NCI-H2196 treated with DMSO at 0.1 percent for 48 hours (cell line): ENCODE measurements around the gene PEAK3.

Experiments used
- DNase-seq: peaks from one replicate; lab custom pipeline; 2025; ENCODE audit not compliant: unreplicated experiment; lab: John Stamatoyannopoulos, UW

PEAK3 gene, protein sequence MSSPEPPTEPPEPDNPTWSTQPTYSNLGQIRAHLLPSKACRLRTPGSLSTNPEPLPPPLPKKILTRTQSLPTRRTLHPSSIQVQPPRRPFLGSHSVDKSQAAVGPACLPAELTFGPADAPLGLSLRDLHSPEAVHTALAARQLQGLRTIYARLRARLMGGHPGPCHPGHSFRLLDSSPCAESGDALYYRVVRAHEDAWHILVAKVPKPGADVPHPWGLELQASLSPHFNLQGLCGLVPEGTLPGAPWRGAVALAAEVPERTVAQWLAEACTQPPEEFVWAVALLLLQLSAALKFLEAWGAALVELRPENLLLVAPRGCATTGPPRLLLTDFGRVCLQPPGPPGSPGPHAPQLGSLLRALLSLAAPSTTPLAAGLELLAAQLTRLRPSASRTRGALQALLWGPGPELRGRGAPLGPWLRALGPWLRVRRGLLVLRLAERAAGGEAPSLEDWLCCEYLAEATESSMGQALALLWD

GRCh38 chr19:2282062-2282861 is at the start of gene PEAK3:
Gene PEAK3 (minus strand): TSS chr19:2282175. CDS start chr19:2280931, 1,244 bp downstream.
- DNase-seq, result no peak

- DNase-seq, result peak; percentile 29
Observed at GRCh38 chr19:2330632-2331284, 48.8 kb upstream of the PEAK3 start.

DNA sequence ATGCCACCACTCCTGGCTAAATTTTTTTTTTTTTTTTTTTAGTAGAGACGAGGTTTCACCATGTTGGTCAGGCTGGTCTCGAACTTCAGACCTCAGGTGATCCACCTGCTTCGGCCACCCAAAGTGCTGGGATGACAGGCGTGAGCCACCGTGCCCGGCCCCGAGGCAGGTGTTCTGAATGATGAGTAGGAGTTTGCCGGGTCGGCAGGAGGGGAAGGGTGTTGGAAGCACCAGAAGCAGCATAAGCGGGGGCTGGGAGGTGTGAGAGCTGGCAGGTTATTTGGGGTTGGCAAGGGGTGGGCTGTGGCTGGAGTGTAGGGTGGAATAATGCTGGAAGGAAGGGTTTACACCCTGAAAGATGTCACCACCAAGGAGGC is 48.3 kb upstream of the PEAK3 start:
- DNase-seq, result no peak

GRCh38 chr19:2329501-2329916 is 47.5 kb upstream of the PEAK3 start:
- no peak for DNase-seq

- DNase-seq, result no peak
Observed at GRCh38 chr19:2329149-2329478, 47.1 kb upstream of the PEAK3 start.

DNA sequence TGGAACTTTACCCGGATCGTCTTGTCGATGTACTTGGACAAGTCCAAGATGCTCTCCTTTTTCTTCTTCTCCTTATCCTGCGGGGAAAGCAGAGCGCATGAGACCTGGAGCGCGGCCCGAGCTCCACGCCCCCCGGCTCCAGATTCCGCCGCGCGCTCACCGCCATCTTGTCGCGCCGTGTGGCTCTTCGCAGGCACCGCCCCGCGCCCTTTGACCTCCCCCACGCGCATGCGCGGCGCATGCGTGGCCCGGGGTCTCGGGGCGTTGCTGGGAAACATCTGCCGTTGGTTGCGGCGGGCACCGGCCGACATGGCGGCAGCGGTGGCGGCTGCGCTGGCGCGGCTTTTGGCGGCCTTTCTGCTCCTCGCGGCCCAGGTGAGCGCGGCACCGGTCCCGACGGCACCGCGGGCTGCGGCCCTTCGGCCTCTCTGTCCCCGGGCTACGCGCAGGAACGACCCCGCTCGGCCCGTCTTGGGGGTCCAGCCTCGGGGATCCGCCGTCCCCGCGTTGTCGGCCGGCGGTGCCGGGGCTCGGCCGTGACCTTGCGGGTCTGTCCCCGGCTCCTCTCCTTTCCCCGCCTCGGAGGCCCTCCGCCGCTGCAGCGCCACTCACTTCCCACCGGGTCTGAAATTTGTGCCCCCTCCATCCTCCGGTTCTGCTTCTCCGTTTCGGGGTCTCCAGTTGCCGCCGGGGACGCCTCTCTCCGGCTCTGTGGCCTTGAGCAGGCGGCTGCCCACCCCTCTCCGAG is 46.6 kb upstream of the PEAK3 start, which contains the start of the genes LSM7 and SPPL2B:
Gene LSM7, minus strand, starts transcription at position 186 of the 748 bp plus-strand sequence. Its CDS starts 20 bp downstream, at position 166.
Gene SPPL2B, plus strand, starts transcription at position 284 of the 748 bp plus-strand sequence. Its CDS starts 26 bp downstream, at position 310.
- peak; percentile 75 for DNase-seq

GRCh38 chr19:2327773-2328400 is 45.9 kb upstream of the PEAK3 start:
- peak; percentile 30 for DNase-seq

GRCh38 chr19:2326699-2327360 is 44.9 kb upstream of the PEAK3 start:
- DNase-seq, result no peak

GRCh38 chr19:2325281-2326046 is 43.5 kb upstream of the PEAK3 start:
- no peak for DNase-seq

- DNase-seq, result no peak
Observed at GRCh38 chr19:2324220-2324948, 42.4 kb upstream of the PEAK3 start.

GRCh38 chr19:2323707-2324106 is 41.7 kb upstream of the PEAK3 start:
- DNase-seq, result no peak

DNA sequence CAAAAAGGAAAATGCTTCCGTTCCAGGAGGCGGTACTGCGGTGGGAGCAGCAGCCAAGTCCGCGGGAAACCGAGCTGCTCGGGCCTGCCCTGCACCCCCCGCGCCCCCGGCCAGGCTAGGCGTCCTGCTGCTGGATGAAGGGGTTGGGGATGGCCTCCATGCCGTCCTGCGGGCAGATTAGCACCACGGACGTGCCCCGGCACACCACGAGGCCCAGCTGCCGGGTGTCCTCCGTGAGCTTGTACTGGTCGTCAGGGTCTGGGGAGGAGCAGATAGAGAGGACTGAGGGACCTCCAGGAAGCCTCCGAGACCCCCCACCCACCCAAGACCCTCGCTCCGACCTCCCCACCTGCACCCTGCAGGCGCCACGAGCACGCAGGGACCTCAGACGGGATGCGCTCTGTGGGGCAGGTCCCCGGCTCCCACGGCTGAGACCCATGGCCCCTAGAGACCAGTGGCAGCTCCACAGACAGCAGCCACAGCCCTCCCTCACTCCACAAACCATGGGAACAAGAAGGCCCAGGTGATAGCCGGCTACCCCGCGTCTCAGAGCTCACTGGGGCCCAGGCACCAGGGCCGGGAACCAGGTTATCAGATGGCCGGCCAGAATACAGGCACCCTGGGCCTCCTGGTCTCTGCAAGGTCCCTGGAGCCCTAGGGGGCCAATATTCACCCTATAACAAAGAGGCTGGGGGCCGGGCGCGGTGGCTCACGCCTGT is 39.7 kb upstream of the PEAK3 start:
- DNase-seq, result no peak

DNA sequence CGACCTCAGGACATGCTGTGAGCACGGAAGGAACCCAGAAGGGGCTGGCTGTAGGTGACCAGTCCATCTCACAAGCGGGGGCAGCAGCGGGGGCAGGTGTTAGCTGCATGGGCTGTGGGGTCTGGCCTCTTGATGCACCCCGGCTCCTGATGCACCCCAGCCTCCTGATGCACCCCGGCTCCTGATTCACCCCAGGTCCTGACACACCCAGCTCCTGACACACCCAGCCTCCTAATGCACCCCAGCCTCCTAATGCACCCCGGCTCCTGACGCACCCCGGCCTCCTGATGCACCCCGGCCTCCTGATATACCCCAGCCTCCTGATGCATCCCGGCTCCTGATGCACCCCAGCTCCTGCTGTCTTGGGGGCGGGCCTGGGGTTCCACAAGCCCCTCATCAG is 39.0 kb upstream of the PEAK3 start:
- DNase-seq, result no peak

GRCh38 chr19:2320049-2320448 is 38.1 kb upstream of the PEAK3 start:
- no peak for DNase-seq

DNA sequence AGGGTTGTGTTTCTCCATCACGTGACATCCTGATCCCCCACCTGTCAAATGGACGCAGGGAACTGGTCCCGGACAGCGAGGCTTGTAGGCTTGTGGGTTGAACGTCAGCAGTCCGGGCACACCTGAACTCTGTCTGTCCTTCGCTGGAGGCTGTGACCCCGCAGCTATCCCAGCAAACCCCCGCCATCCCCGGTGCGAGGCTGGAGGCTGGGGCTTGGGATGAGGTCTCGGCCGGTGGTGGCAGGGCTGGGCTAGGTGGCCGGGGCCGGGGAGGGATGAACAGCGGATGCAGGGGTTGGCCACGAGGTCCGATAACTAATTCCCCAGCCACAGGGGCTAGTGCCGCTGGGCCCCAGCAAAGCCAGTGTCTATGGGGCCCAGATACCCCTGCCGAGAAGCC is 37.6 kb upstream of the PEAK3 start:
- DNase-seq, result no peak

DNA sequence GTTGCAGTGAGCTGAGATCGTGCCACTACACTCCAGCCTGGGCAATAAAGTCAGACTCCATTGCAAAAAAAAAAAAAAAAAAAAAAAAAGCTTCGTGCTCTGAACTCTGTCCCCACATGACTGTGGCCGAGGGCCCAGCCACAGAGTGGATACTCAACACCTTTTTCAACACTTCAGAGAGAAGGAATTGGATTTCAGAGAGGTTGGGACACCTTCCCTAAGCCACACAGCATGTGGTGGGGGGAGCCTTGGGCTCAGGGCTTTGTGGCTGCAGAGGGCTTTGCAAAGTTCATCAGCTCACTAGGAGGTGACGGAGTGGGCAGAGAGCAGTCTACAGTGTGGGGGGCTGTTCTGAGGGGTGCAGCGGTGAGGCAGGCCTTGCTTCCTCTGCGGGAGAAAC is 36.9 kb upstream of the PEAK3 start:
- no peak for DNase-seq

DNA sequence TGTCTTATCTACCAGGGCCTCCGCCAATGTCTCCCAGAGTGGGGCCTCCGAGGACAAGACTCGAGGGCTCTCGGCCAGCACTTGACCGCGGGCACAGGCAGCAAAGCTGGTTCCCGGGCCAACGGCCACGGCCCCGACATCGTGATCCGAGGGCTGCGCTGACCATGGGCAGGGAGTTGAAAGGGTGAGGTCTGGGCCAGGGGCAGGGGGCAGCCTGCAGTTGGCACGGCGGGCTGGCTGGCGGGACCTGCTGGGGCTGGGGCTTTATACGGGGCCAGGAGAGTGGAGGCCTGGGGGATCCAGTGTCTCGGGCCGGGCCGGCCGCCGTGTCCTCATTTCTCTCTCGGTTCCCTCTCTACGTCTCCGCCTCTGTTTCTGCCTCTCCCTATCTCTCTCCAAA is 35.8 kb upstream of the PEAK3 start:
- no peak for DNase-seq

DNA sequence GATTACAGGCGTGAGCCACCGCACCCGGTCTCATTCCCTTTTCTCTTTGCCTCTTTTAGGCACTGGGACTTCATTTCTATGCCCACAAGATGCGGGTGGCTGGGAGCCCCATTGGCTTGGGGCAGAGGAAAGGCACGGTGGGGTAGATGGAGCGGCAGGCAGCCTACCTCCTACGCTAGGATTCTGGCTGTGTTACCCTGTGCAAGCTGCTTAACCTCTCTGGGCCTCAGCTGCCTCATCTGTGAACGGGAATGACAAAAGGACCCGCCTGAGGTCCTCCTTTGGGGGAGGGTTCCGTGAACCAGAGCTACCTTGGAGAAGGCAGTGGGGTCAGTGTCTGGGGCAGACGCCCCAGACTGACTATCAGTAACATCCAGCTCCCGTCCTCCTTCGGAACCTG is 35.3 kb upstream of the PEAK3 start:
- no peak for DNase-seq
